Calu3 (cell line): Measurements from ENCODE around the gene CRYBG1. TPM values are rescaled to one million over a fixed set of nuclear protein-coding genes. Genes with fewer than 3 reads are reported as not detected.

Experiments used
- BruUV-seq: library from RNA; stranded (reverse); fragments of 400-500 nt; replicated peaks from 2 replicates; lab custom pipeline; 2021; lab: Mats Ljungman, UMichigan
- CTCF ChIA-PET: fragments of 300-600 bp; sonication (Branson Sonifier 250); formaldehyde crosslinking; loops from one replicate; lab custom pipeline; 2022; ENCODE audit warnings: antibody characterized with exemption; lab: Charles Lee
- DNase-seq: peaks from one replicate; pipeline ENCODE4 v3.0.0; 2022
- H3K27ac Mint-ChIP-seq: one replicate; pipeline ENCODE4 v1.8.0; 2022; ENCODE audit warnings: mixed read lengths; ENCODE audit not compliant: unreplicated experiment
- H3K27me3 Mint-ChIP-seq: one replicate; pipeline ENCODE4 v1.8.0; 2022; ENCODE audit warnings: mixed read lengths; ENCODE audit not compliant: unreplicated experiment
- H3K36me3 Mint-ChIP-seq: one replicate; pipeline ENCODE4 v1.8.0; 2022; ENCODE audit warnings: mild to moderate bottlenecking, moderate library complexity, mixed read lengths; ENCODE audit not compliant: insufficient read depth, unreplicated experiment
- H3K4me1 Mint-ChIP-seq: one replicate; pipeline ENCODE4 v1.8.0; 2022; ENCODE audit warnings: mild to moderate bottlenecking, low read depth, mixed read lengths; ENCODE audit not compliant: unreplicated experiment
- H3K4me3 Mint-ChIP-seq: one replicate; pipeline ENCODE4 v1.8.0; 2022; ENCODE audit warnings: mild to moderate bottlenecking, low read depth, moderate library complexity, mixed read lengths; ENCODE audit not compliant: unreplicated experiment
- H3K9me3 Mint-ChIP-seq: one replicate; pipeline ENCODE4 v1.8.0; 2022; ENCODE audit warnings: low read depth, mixed read lengths; ENCODE audit not compliant: unreplicated experiment
- intact Hi-C: fragments of 100-400 bp; cut with micrococcal nuclease; formaldehyde crosslinking; loops from one replicate; pipeline ENCODE4 v1.10.0; 2022; ENCODE audit not compliant: unreplicated experiment
- total RNA-seq: library from RNA; stranded (reverse); gene quantifications from 2 replicates; pipeline ENCODE4 v1.2.3, GENCODE V29; 2022
- TF ChIP-seq, protein P1 (sequence below): fragments of 200-600 bp; IDR thresholded peaks from one replicate; pipeline ENCODE4 v1.8.0; 2022; ENCODE audit warnings: antibody characterized with exemption; ENCODE audit not compliant: unreplicated experiment

CRYBG1 gene
- total RNA-seq, 1 experiment from 2014 or later = 40.7 TPM

DNA sequence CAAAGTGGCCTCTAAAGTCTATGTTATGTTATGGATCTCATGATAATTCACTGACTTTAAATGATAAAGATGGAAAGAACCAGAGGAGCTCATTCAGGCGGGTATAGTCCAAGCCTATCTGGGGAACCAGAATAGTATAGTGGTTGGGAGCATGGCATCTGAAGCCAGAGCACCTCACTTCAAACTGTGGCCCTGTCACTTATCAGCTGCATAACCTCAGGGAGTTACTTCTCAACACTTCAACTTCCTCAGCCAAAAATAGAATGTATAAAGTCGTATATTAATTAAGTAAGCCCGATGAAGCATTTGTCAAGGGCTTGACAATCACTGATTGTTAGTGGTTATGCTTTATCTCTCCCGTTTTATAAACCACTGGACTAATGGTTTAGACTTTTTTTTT, 156.1 kb downstream of the CRYBG1 start:
- Mint-ChIP-seq H3K9me3 (no peaks in the 10 kb centered on the region), H3K27me3 (no peaks in the 10 kb centered on the region), H3K4me1 (peaks cover 46% of the 10 kb centered on the region), H3K27ac (no peak overlapping the region), H3K4me3 (no peak overlapping the region), H3K36me3 (peaks cover 59% of the 10 kb centered on the region)
- CTCF ChIA-PET = interaction anchor here (0.9 to 1.2 kb wide), 3 partner anchors 30 to 58 kb away, joined by 3 to 10 read pairs (median 4); no protein-coding TSS in a partner anchor
- no peak for DNase-seq
- TF ChIP-seq, protein P1, sequence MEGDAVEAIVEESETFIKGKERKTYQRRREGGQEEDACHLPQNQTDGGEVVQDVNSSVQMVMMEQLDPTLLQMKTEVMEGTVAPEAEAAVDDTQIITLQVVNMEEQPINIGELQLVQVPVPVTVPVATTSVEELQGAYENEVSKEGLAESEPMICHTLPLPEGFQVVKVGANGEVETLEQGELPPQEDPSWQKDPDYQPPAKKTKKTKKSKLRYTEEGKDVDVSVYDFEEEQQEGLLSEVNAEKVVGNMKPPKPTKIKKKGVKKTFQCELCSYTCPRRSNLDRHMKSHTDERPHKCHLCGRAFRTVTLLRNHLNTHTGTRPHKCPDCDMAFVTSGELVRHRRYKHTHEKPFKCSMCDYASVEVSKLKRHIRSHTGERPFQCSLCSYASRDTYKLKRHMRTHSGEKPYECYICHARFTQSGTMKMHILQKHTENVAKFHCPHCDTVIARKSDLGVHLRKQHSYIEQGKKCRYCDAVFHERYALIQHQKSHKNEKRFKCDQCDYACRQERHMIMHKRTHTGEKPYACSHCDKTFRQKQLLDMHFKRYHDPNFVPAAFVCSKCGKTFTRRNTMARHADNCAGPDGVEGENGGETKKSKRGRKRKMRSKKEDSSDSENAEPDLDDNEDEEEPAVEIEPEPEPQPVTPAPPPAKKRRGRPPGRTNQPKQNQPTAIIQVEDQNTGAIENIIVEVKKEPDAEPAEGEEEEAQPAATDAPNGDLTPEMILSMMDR = no peak
- no TSS peak for BruUV-seq
- intact Hi-C loops = loop anchor here (5.0 kb wide), 1 partner anchor 144 kb away; no protein-coding TSS in a partner anchor

DNA sequence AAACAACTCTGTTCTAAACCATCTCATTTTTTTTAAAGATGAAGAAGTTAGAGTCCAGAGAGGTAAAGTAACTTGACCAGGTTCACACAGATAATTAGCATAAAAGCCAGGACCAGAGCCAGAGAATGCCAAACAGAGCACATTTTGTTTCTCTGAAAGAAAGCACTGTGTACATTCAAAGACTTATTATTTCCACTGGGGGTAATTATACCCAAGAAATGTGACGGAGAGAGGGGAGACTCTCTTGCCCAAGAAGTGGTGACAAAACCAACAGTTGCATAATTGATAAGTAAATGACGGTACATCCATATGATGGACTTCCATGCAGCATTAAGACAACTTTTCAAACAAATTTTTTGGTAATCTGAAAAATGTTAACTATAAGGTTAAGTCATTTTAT, 157.2 kb downstream of the CRYBG1 start:
- no peaks in the 10 kb centered on the region for H3K27me3 Mint-ChIP-seq
- BruUV-seq = no TSS peak
- CTCF ChIA-PET = interaction anchor here (1.1 kb wide), 1 partner anchor 52 kb away, joined by 4 read pairs; no protein-coding TSS in a partner anchor
- intact Hi-C loops = loop anchor here (5.0 kb wide), 1 partner anchor 145 kb away; no protein-coding TSS in a partner anchor
- peaks cover 48% of the 10 kb centered on the region for H3K36me3 Mint-ChIP-seq
- peaks cover 46% of the 10 kb centered on the region for H3K4me1 Mint-ChIP-seq
- no peaks in the 10 kb centered on the region for H3K9me3 Mint-ChIP-seq
- H3K27ac Mint-ChIP-seq = no peak overlapping the region
- DNase-seq = no peak
- TF ChIP-seq, protein P1 = no peak
- H3K4me3 Mint-ChIP-seq = no peak overlapping the region

DNA sequence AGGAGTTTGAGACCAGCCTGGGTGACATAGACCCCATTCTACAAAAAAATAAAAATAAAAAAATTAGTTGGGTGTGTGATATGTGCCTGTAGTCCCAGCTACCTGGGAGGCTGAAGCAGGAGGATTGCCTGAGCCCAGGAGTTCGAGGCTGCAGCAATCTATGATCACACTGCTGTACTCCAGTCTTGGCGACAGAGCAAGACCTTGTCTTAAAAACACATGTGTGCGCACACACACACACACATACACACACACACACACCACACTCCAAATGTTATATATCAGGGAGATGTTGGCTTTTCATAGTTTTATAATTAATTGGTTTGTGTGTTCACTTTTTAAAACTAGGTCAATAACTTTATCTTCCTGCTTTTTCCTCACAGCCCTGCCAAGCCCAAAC, 158.2 kb downstream of the CRYBG1 start:
- BruUV-seq = no TSS peak
- no peak for DNase-seq
- TF ChIP-seq, protein P1 = no peak
- H3K27ac Mint-ChIP-seq = no peak overlapping the region
- no peak overlapping the region for H3K4me3 Mint-ChIP-seq
- H3K4me1 Mint-ChIP-seq = peaks cover 56% of the 10 kb centered on the region
- H3K9me3 Mint-ChIP-seq = no peaks in the 10 kb centered on the region
- peaks cover 38% of the 10 kb centered on the region for H3K36me3 Mint-ChIP-seq
- intact Hi-C loops = loop anchor here (5.0 kb wide), 1 partner anchor 146 kb away; no protein-coding TSS in a partner anchor
- CTCF ChIA-PET = no interaction called here
- H3K27me3 Mint-ChIP-seq = no peaks in the 10 kb centered on the region

DNA sequence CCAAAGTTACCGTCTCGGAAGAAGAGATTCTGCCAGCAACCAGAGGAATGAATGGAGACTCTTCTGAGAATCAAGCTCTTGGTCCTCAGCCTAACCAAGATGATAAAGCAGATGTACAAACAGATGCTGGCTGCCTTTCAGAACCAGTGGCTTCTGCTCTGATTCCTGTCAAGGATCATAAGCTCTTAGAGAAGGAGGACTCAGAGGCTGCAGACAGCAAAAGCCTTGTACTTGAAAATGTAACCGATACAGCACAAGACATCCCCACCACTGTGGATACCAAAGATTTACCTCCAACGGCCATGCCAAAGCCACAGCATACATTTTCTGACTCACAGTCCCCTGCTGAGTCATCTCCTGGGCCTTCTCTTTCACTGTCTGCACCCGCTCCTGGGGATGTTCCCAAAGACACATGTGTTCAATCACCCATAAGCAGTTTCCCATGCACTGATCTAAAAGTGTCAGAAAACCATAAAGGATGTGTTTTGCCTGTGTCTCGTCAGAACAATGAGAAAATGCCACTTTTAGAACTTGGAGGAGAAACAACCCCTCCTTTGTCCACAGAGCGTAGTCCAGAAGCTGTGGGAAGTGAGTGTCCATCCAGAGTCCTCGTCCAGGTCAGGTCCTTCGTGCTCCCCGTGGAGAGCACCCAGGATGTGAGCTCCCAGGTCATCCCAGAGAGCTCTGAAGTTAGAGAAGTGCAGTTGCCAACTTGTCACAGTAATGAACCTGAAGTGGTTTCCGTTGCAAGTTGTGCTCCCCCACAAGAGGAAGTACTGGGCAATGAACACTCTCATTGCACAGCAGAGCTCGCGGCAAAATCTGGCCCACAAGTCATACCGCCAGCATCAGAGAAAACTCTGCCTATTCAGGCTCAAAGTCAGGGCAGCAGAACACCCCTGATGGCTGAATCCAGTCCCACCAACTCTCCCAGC, 159.2 kb downstream of the CRYBG1 start:
- peaks cover 30% of the 10 kb centered on the region for H3K36me3 Mint-ChIP-seq
- H3K4me3 Mint-ChIP-seq = no peak overlapping the region
- H3K9me3 Mint-ChIP-seq = no peaks in the 10 kb centered on the region
- intact Hi-C loops = loop anchor here (5.0 kb wide), 1 partner anchor 147 kb away; no protein-coding TSS in a partner anchor
- H3K4me1 Mint-ChIP-seq = peaks cover 62% of the 10 kb centered on the region
- CTCF ChIA-PET = interaction anchor here (0.7 kb wide), 1 partner anchor 15 kb away, joined by 3 read pairs; no protein-coding TSS in a partner anchor
- no peak for DNase-seq
- H3K27ac Mint-ChIP-seq = peak overlapping the region; percentile 30
- no TSS peak for BruUV-seq
- H3K27me3 Mint-ChIP-seq = no peaks in the 10 kb centered on the region
- TF ChIP-seq, protein P1 = no peak
